GM23338 (cell line): ENCODE measurements around the gene LMO7. TPM values are rescaled to one million over a fixed set of nuclear protein-coding genes. Genes with fewer than 3 reads are reported as not detected.

ENCODE experiments used
- ATAC-seq: fragments of 200-7000 bp; cut with Tn5 transposase; 3 replicates; pipeline ENCODE4 v1.9.1; 2020
- DNase-seq: peaks from one replicate; pipeline ENCODE4 v3.0.0-alpha.2; 2015; ENCODE audit warnings: low spot score
- H2AFZ ChIP-seq: fragments of 200-600 bp; sonication (generic); 2 replicates; pipeline ENCODE4 v1.8.0; 2016; ENCODE audit warnings: antibody characterized with exemption, mild to moderate bottlenecking, moderate library complexity
- H3F3A ChIP-seq: fragments of 200-600 bp; sonication (generic); replicated peaks from 2 replicates; pipeline ENCODE4 v1.8.0; 2017; ENCODE audit warnings: antibody characterized with exemption, mixed run types, low read depth
- H3K27ac ChIP-seq: fragments of 200-600 bp; sonication (generic); 2 replicates; pipeline ENCODE4 v1.6.1; 2016; ENCODE audit warnings: low read depth
- H3K27me3 ChIP-seq: fragments of 200-600 bp; sonication (generic); 2 replicates; pipeline ENCODE4 v1.8.0; 2016; ENCODE audit warnings: mild to moderate bottlenecking, mixed run types, moderate library complexity; ENCODE audit not compliant: insufficient read depth
- H3K36me3 ChIP-seq: fragments of 200-600 bp; sonication (generic); 2 replicates; pipeline ENCODE4 v1.8.0; 2016; ENCODE audit warnings: mild to moderate bottlenecking; ENCODE audit not compliant: insufficient read depth
- H3K4me1 ChIP-seq: fragments of 200-600 bp; sonication (generic); 2 replicates; pipeline ENCODE4 v1.8.0; 2016; ENCODE audit warnings: mild to moderate bottlenecking, moderate library complexity; ENCODE audit not compliant: insufficient read depth
- H3K4me2 ChIP-seq: fragments of 200-600 bp; sonication (generic); 2 replicates; pipeline ENCODE4 v1.7.1; 2017; ENCODE audit warnings: mixed run types
- H3K4me3 ChIP-seq: fragments of 200-600 bp; sonication (generic); 2 replicates; pipeline ENCODE4 v1.6.1; 2016; ENCODE audit warnings: mixed run types
- H3K79me2 ChIP-seq: fragments of 200-600 bp; sonication (generic); replicated peaks from 2 replicates; pipeline ENCODE4 v1.8.0; 2017; ENCODE audit warnings: mild to moderate bottlenecking; ENCODE audit not compliant: insufficient read depth
- H3K9me2 ChIP-seq: fragments of 200-600 bp; sonication (generic); 2 replicates; pipeline ENCODE4 v1.8.0; 2017; ENCODE audit not compliant: insufficient read depth
- H4K20me1 ChIP-seq: fragments of 200-600 bp; sonication (generic); replicated peaks from 2 replicates; pipeline ENCODE4 v1.8.0; 2017; ENCODE audit warnings: mild to moderate bottlenecking; ENCODE audit not compliant: insufficient read depth
- H3K27ac Mint-ChIP-seq: 2 replicates; pipeline ENCODE4 v1.8.0; 2020; ENCODE audit warnings: inconsistent platforms, mild to moderate bottlenecking, moderate library complexity, mixed read lengths
- H3K27me3 Mint-ChIP-seq: 3 replicates; pipeline ENCODE4 v1.8.0; 2022; ENCODE audit warnings: low read depth, mild to moderate bottlenecking, moderate library complexity, mixed read lengths, inconsistent platforms; ENCODE audit not compliant: insufficient read depth, poor library complexity
- H3K36me3 Mint-ChIP-seq: 3 replicates; pipeline ENCODE4 v1.8.0; 2021; ENCODE audit warnings: low read depth, mild to moderate bottlenecking, inconsistent platforms, moderate library complexity, mixed read lengths
- H3K4me1 Mint-ChIP-seq: 3 replicates; pipeline ENCODE4 v1.8.0; 2020; ENCODE audit warnings: mild to moderate bottlenecking, inconsistent platforms, mixed read lengths
- H3K4me3 Mint-ChIP-seq: 3 replicates; pipeline ENCODE4 v1.8.0; 2021; ENCODE audit warnings: moderate library complexity, mild to moderate bottlenecking, inconsistent platforms, mixed read lengths
- H3K9me3 Mint-ChIP-seq: 3 replicates; pipeline ENCODE4 v1.8.0; 2020; ENCODE audit warnings: moderate library complexity, mild to moderate bottlenecking, inconsistent platforms, mixed read lengths
- CREB1 ChIP-seq: fragments of 250-450 bp; sonication (Bioruptor Pico); IDR thresholded peaks from 2 replicates; pipeline ENCODE4 v1.5.0; 2020; ENCODE audit warnings: low read depth, mild to moderate bottlenecking, moderate library complexity
- CTCF ChIP-seq, 2 experiments: fragments of 200-600 bp in 1 of 2; sonication (generic) in 1 of 2; conservative IDR thresholded peaks; 2 replicates each; pipeline versions ENCODE4 v1.5.1 to v1.6.1; 2016 to 2017; ENCODE audit warnings: antibody characterized with exemption in 2 of 2, low read depth in 2 of 2, mild to moderate bottlenecking in 2 of 2, moderate library complexity in 1 of 2
- ETS1 ChIP-seq: IDR thresholded peaks from 2 replicates; pipeline ENCODE4 v1.6.1; 2016; ENCODE audit warnings: antibody characterized with exemption
- EZH2 ChIP-seq: fragments of 200-600 bp; sonication (generic); IDR thresholded peaks from one replicate; pipeline ENCODE4 v1.8.0; 2017; ENCODE audit warnings: antibody characterized with exemption, mild to moderate bottlenecking, low read depth; ENCODE audit not compliant: unreplicated experiment
- EZH2phosphoT487 ChIP-seq: fragments of 200-600 bp; sonication (generic); IDR thresholded peaks from one replicate; pipeline ENCODE4 v1.8.1; 2018; ENCODE audit warnings: antibody characterized with exemption; ENCODE audit not compliant: unreplicated experiment
- JUNB ChIP-seq: IDR thresholded peaks from one replicate; pipeline ENCODE4 v1.6.1; 2016; ENCODE audit warnings: antibody characterized with exemption; ENCODE audit not compliant: unreplicated experiment
- NANOG ChIP-seq: IDR thresholded peaks from 2 replicates; pipeline ENCODE4 v1.6.1; 2016; ENCODE audit warnings: antibody characterized with exemption, borderline replicate concordance
- POLR2AphosphoS5 ChIP-seq: IDR thresholded peaks from 2 replicates; pipeline ENCODE4 v1.6.1; 2016; ENCODE audit warnings: antibody characterized with exemption, low read depth
- REST ChIP-seq: IDR thresholded peaks from one replicate; pipeline ENCODE4 v1.6.1; 2018; ENCODE audit warnings: antibody characterized with exemption; ENCODE audit not compliant: unreplicated experiment
- STAT1 ChIP-seq: IDR thresholded peaks from one replicate; pipeline ENCODE4 v1.6.1; 2016; ENCODE audit warnings: antibody characterized with exemption; ENCODE audit not compliant: unreplicated experiment
- ZNF114 ChIP-seq: fragments of 250-450 bp; sonication (Bioruptor Pico); IDR thresholded peaks from 2 replicates; pipeline ENCODE4 v1.5.0; 2020; ENCODE audit warnings: mild to moderate bottlenecking, moderate library complexity
- ZNF331 ChIP-seq: fragments of 250-450 bp; sonication (Bioruptor Pico); IDR thresholded peaks from 2 replicates; pipeline ENCODE4 v1.5.0; 2020; ENCODE audit warnings: low read depth, mild to moderate bottlenecking, moderate library complexity
- polyA plus RNA-seq: library from polyadenylated mRNA; unstranded; fragments of >200 nt; fragmentation: Nextera tagmentation; extraction: Ambion mirVana; gene quantifications from 2 replicates; pipeline ENCODE4 v1.2.1, GENCODE V29; 2016
- total RNA-seq: library from RNA; depleted of rRNA; stranded (reverse); fragments of >200 nt; shearing (Covaris generic); gene quantifications from 2 replicates; pipeline ENCODE4 v1.2.3, GENCODE V29; 2014

LMO7 gene
- total and polyA plus RNA-seq, 2 experiments from 2014 or later: 22.3 to 26.9 TPM

GRCh38 chr13:75789451-75790197 is 153.5 kb downstream of the LMO7 start (continued):
- no peak for TF ChIP-seq ETS1
- no peak for TF ChIP-seq REST
- no peak for TF ChIP-seq EZH2phosphoT487
- no peak for TF ChIP-seq POLR2AphosphoS5
- no peak for TF ChIP-seq STAT1
- TF ChIP-seq CREB1: no peak
- no peak for TF ChIP-seq NANOG

GRCh38 chr13:75790198-75790970 is 154.3 kb downstream of the LMO7 start:
- Histone ChIP-seq H3K9me2 (no peaks in the 10 kb centered on the region), H3K27ac (no peak overlapping the region), H4K20me1 (no peaks in the 10 kb centered on the region), H3K4me1 (no peaks in the 10 kb centered on the region; the same call in 1 of the 2 replicates), H3K4me2 (no peak overlapping the region), H3K79me2 (no peaks in the 10 kb centered on the region), H2AFZ (no peak overlapping the region), H3K36me3 (no peaks in the 10 kb centered on the region), H3F3A (no peaks in the 10 kb centered on the region), H3K27me3 (no peaks in the 10 kb centered on the region), H3K4me3 (no peak overlapping the region)
- Mint-ChIP-seq H3K9me3 (no peaks in the 10 kb centered on the region), H3K27me3 (peaks cover 1% of the 10 kb centered on the region), H3K27ac (no peak overlapping the region), H3K4me1 (peaks cover 10% of the 10 kb centered on the region; the same call in 1 of the 3 replicates), H3K36me3 (no peaks in the 10 kb centered on the region; the same call in 2 of the 3 replicates), H3K4me3 (no peak overlapping the region)
- ATAC-seq: no peak
- no peak for TF ChIP-seq CREB1
- TF ChIP-seq EZH2phosphoT487: no peak
- no peak for TF ChIP-seq ZNF114 (CRISPR knock-in tag)
- no peak for TF ChIP-seq ETS1
- TF ChIP-seq JUNB: no peak
- no peak for TF ChIP-seq POLR2AphosphoS5
- TF ChIP-seq CTCF (conservative IDR thresholded peaks at IDR 0.05; ENCODE audit: low read depth in 2 of 2): no peak
- no peak for TF ChIP-seq ZNF331 (CRISPR knock-in tag)
- no peak for TF ChIP-seq STAT1
- no peak for TF ChIP-seq NANOG
- TF ChIP-seq REST: no peak
- no peak for TF ChIP-seq EZH2
- no peak for DNase-seq
